Skeletal muscle satellite cell (primary cell): ENCODE measurements around the gene EFCAB12.
A peak's percentile ranks its signal among the peaks of the same experiment; 100 is the strongest.

Experiments
- H3K27me3 ChIP-seq: 2 replicates; pipeline ENCODE4 v1.7.0; 2013; ENCODE audit warnings: low read length; ENCODE audit not compliant: control insufficient read depth, insufficient read depth
- H3K36me3 ChIP-seq: 2 replicates; pipeline ENCODE4 v1.7.0; 2013; ENCODE audit warnings: mild to moderate bottlenecking, control low read depth, low read length; ENCODE audit not compliant: insufficient read depth
- H3K4me1 ChIP-seq: 2 replicates; pipeline ENCODE4 v1.7.0; 2013; ENCODE audit warnings: low read length; ENCODE audit not compliant: control insufficient read depth, insufficient read depth
- H3K4me2 ChIP-seq: 2 replicates; pipeline ENCODE4 v1.7.0; 2013; ENCODE audit warnings: mild to moderate bottlenecking, low read length
- H3K4me3 ChIP-seq: 2 replicates; pipeline ENCODE4 v1.7.0; 2013; ENCODE audit warnings: low read length
- H3K9ac ChIP-seq: 2 replicates; pipeline ENCODE4 v1.7.0; 2013; ENCODE audit warnings: mild to moderate bottlenecking, low read depth, low read length, moderate library complexity
- H3K9me3 ChIP-seq: replicated peaks from 2 replicates; pipeline ENCODE4 v1.7.0; 2013; ENCODE audit warnings: mild to moderate bottlenecking, control low read depth, low read length

The EFCAB12 gene

GRCh38 chr3:129429602-129430001 lies 1.2 kb upstream of the EFCAB12 start:
- H3K9ac ChIP-seq: no peak overlapping the region
- H3K4me2 ChIP-seq: no peak overlapping the region
- no peaks in the 10 kb centered on the region for H3K9me3 ChIP-seq
- peaks cover 6% of the 10 kb centered on the region for H3K27me3 ChIP-seq
- no peak overlapping the region for H3K4me3 ChIP-seq
- H3K36me3 ChIP-seq: peaks cover 33% of the 10 kb centered on the region
- H3K4me1 ChIP-seq: peaks cover 12% of the 10 kb centered on the region

GRCh38 chr3:129429080-129429451 lies 630 bp upstream of the EFCAB12 start:
- H3K36me3 ChIP-seq: peaks cover 28% of the 10 kb centered on the region
- no peaks in the 10 kb centered on the region for H3K9me3 ChIP-seq
- no peak overlapping the region for H3K4me3 ChIP-seq
- H3K9ac ChIP-seq: peak overlapping the region; percentile 48
- H3K4me1 ChIP-seq: peaks cover 12% of the 10 kb centered on the region
- H3K4me2 ChIP-seq: peak overlapping the region; percentile 90
- H3K27me3 ChIP-seq: peaks cover 6% of the 10 kb centered on the region

GRCh38 chr3:129428007-129428375 lies 445 bp downstream of the EFCAB12 start:
- H3K9ac ChIP-seq: peak overlapping the region; percentile 4
- H3K4me1 ChIP-seq: peaks cover 12% of the 10 kb centered on the region
- peak overlapping the region; percentile 90 for H3K4me2 ChIP-seq
- peaks cover 6% of the 10 kb centered on the region for H3K27me3 ChIP-seq
- H3K9me3 ChIP-seq: no peaks in the 10 kb centered on the region
- H3K4me3 ChIP-seq: peak overlapping the region; percentile 69
- peaks cover 19% of the 10 kb centered on the region for H3K36me3 ChIP-seq

- Histone ChIP-seq H3K9ac (no peak overlapping the region), H3K36me3 (peaks cover 1% of the 10 kb centered on the region), H3K27me3 (peaks cover 6% of the 10 kb centered on the region), H3K4me3 (no peak overlapping the region), H3K9me3 (no peaks in the 10 kb centered on the region), H3K4me2 (no peak overlapping the region), H3K4me1 (peaks cover 12% of the 10 kb centered on the region)
These were observed 2.8 kb downstream of the EFCAB12 start for GRCh38 chr3:129425619-129426018.

- Histone ChIP-seq H3K4me3 (no peak overlapping the region), H3K36me3 (no peaks in the 10 kb centered on the region), H3K9ac (no peak overlapping the region), H3K4me1 (peaks cover 12% of the 10 kb centered on the region), H3K9me3 (no peaks in the 10 kb centered on the region), H3K4me2 (no peak overlapping the region), H3K27me3 (peaks cover 6% of the 10 kb centered on the region)
These were observed 3.2 kb downstream of the EFCAB12 start for GRCh38 chr3:129425213-129425612.

- no peak overlapping the region for H3K4me2 ChIP-seq
- no peaks in the 10 kb centered on the region for H3K36me3 ChIP-seq
- H3K9ac ChIP-seq: no peak overlapping the region
- no peaks in the 10 kb centered on the region for H3K9me3 ChIP-seq
- H3K4me3 ChIP-seq: no peak overlapping the region
- peaks cover 12% of the 10 kb centered on the region for H3K4me1 ChIP-seq
- peaks cover 6% of the 10 kb centered on the region for H3K27me3 ChIP-seq
These were observed 4.1 kb downstream of the EFCAB12 start for GRCh38 chr3:129424185-129424841.

GRCh38 chr3:129422897-129423296 lies 5.5 kb downstream of the EFCAB12 start:
- H3K4me1 ChIP-seq: peaks cover 2% of the 10 kb centered on the region
- H3K4me3 ChIP-seq: no peak overlapping the region
- no peak overlapping the region for H3K4me2 ChIP-seq
- no peaks in the 10 kb centered on the region for H3K36me3 ChIP-seq
- no peaks in the 10 kb centered on the region for H3K9me3 ChIP-seq
- no peak overlapping the region for H3K9ac ChIP-seq
- peaks cover 4% of the 10 kb centered on the region for H3K27me3 ChIP-seq

GRCh38 chr3:129421988-129422745 lies 6.3 kb downstream of the EFCAB12 start:
- Histone ChIP-seq H3K4me1 (no peaks in the 10 kb centered on the region), H3K9ac (no peak overlapping the region), H3K9me3 (no peaks in the 10 kb centered on the region), H3K27me3 (no peaks in the 10 kb centered on the region), H3K4me2 (no peak overlapping the region), H3K36me3 (no peaks in the 10 kb centered on the region), H3K4me3 (no peak overlapping the region)

GRCh38 chr3:129421236-129421883 lies 7.1 kb downstream of the EFCAB12 start:
- no peak overlapping the region for H3K4me3 ChIP-seq
- no peak overlapping the region for H3K9ac ChIP-seq

GRCh38 chr3:129419476-129419875 lies 9.0 kb downstream of the EFCAB12 start:
- Histone ChIP-seq H3K9me3 (no peaks in the 10 kb centered on the region), H3K4me3 (no peak overlapping the region), H3K9ac (no peak overlapping the region), H3K27me3 (peaks cover 10% of the 10 kb centered on the region), H3K4me1 (no peaks in the 10 kb centered on the region), H3K4me2 (no peak overlapping the region), H3K36me3 (no peaks in the 10 kb centered on the region)

More at GRCh38 chr3:129421236-129421883, 7.1 kb downstream of the EFCAB12 start:
- Histone ChIP-seq H3K9me3 (no peaks in the 10 kb centered on the region), H3K4me1 (no peaks in the 10 kb centered on the region), H3K27me3 (no peaks in the 10 kb centered on the region), H3K4me2 (no peak overlapping the region), H3K36me3 (no peaks in the 10 kb centered on the region)

- H3K4me1 ChIP-seq: peaks cover 7% of the 10 kb centered on the region
- H3K27me3 ChIP-seq: peaks cover 10% of the 10 kb centered on the region
- H3K4me3 ChIP-seq: no peak overlapping the region
- no peaks in the 10 kb centered on the region for H3K9me3 ChIP-seq
- H3K36me3 ChIP-seq: no peaks in the 10 kb centered on the region
- H3K9ac ChIP-seq: no peak overlapping the region
- no peak overlapping the region for H3K4me2 ChIP-seq
These were observed 10.1 kb downstream of the EFCAB12 start for GRCh38 chr3:129418041-129418973.
